H9 (cell line): ENCODE data around the gene NLN. TPM values are rescaled to one million over a fixed set of nuclear protein-coding genes. Genes with fewer than 3 reads are reported as not detected.
"Not testable (repeated sequence)": the region's sequence is repeated elsewhere in the genome, so short reads cannot be mapped to it uniquely, and the experiment has no call there.

ENCODE experiments used
- DNase-seq: peaks from one replicate; pipeline ENCODE4 v3.0.0-alpha.2; 2017
- H2AFZ ChIP-seq: one replicate; pipeline ENCODE4 v1.6.1; 2013; ENCODE audit warnings: mild to moderate bottlenecking, low read length, control low read depth, moderate library complexity
- H2AK5ac ChIP-seq: 2 replicates; pipeline ENCODE4 v1.6.1; 2013; ENCODE audit warnings: low read length, control low read depth, mixed read lengths; ENCODE audit not compliant: insufficient read length
- H2BK120ac ChIP-seq: one replicate; pipeline ENCODE4 v1.6.1; 2013; ENCODE audit warnings: low read depth, mild to moderate bottlenecking, low read length, control low read depth, inconsistent platforms; ENCODE audit not compliant: poor library complexity, severe bottlenecking
- H2BK12ac ChIP-seq: 2 replicates; pipeline ENCODE4 v1.6.1; 2013; ENCODE audit warnings: low read length, control low read depth, mixed read lengths, low read depth; ENCODE audit not compliant: insufficient read length
- H2BK15ac ChIP-seq: 2 replicates; pipeline ENCODE4 v1.6.1; 2013; ENCODE audit warnings: low read depth, low read length, control low read depth
- H2BK20ac ChIP-seq: one replicate; pipeline ENCODE4 v1.6.1; 2013; ENCODE audit warnings: low read depth, mild to moderate bottlenecking, low read length, control low read depth, inconsistent platforms; ENCODE audit not compliant: poor library complexity, severe bottlenecking
- H2BK5ac ChIP-seq: 2 replicates; pipeline ENCODE4 v1.6.1; 2013; ENCODE audit warnings: low read length, control low read depth, mixed read lengths; ENCODE audit not compliant: insufficient read length
- H3K14ac ChIP-seq: 2 replicates; pipeline ENCODE4 v1.6.1; 2013; ENCODE audit warnings: low read length, control low read depth; ENCODE audit not compliant: insufficient read depth
- H3K18ac ChIP-seq: 2 replicates; pipeline ENCODE4 v1.6.1; 2013; ENCODE audit warnings: low read depth, mild to moderate bottlenecking, mixed read lengths, low read length, control low read depth; ENCODE audit not compliant: insufficient read length
- H3K23ac ChIP-seq: 2 replicates; pipeline ENCODE4 v1.6.1; 2013; ENCODE audit warnings: low read length, control low read depth, mixed read lengths, low read depth; ENCODE audit not compliant: insufficient read length
- H3K23me2 ChIP-seq: 2 replicates; pipeline ENCODE4 v1.6.1; 2013; ENCODE audit warnings: low read depth, mild to moderate bottlenecking, mixed read lengths, low read length, control low read depth; ENCODE audit not compliant: insufficient read length, poor library complexity, severe bottlenecking
- H3K27ac ChIP-seq: 2 replicates; pipeline ENCODE4 v1.5.1; 2013; ENCODE audit warnings: low read length, control low read depth, mixed read lengths, low read depth; ENCODE audit not compliant: insufficient read length
- H3K27me3 ChIP-seq: 2 replicates; pipeline ENCODE4 v1.6.1; 2013; ENCODE audit warnings: low read length, control low read depth, inconsistent platforms; ENCODE audit not compliant: insufficient read depth
- H3K4ac ChIP-seq: 2 replicates; pipeline ENCODE4 v1.6.1; 2013; ENCODE audit warnings: low read depth, mild to moderate bottlenecking, control low read depth, inconsistent platforms, low read length, moderate library complexity
- H3K4me1 ChIP-seq: 2 replicates; pipeline ENCODE4 v1.6.1; 2013; ENCODE audit warnings: low read length, control low read depth, inconsistent platforms; ENCODE audit not compliant: insufficient read depth
- H3K4me2 ChIP-seq: 2 replicates; pipeline ENCODE4 v1.6.1; 2013; ENCODE audit warnings: low read length, control low read depth, mixed read lengths; ENCODE audit not compliant: insufficient read length, insufficient read depth
- H3K56ac ChIP-seq: 2 replicates; pipeline ENCODE4 v1.6.1; 2013; ENCODE audit warnings: low read depth, mild to moderate bottlenecking, mixed read lengths, low read length, control low read depth; ENCODE audit not compliant: insufficient read length
- H3K79me1 ChIP-seq: 2 replicates; pipeline ENCODE4 v1.6.1; 2013; ENCODE audit warnings: low read depth, mild to moderate bottlenecking, moderate library complexity, low read length, control low read depth, inconsistent platforms; ENCODE audit not compliant: insufficient read depth, poor library complexity, severe bottlenecking
- H3K79me2 ChIP-seq: 2 replicates; pipeline ENCODE4 v1.6.1; 2013; ENCODE audit warnings: low read length, control low read depth, inconsistent platforms; ENCODE audit not compliant: insufficient read depth
- H3K9ac ChIP-seq: 2 replicates; pipeline ENCODE4 v1.6.1; 2013; ENCODE audit warnings: low read length, control low read depth, mixed read lengths; ENCODE audit not compliant: insufficient read length; ENCODE audit errors: extremely low read depth
- H3K9me3 ChIP-seq: one replicate; pipeline ENCODE4 v1.6.1; 2013; ENCODE audit warnings: low read depth, low read length, inconsistent platforms; ENCODE audit not compliant: control insufficient read depth
- H3T11ph ChIP-seq: one replicate; pipeline ENCODE4 v1.6.1; 2013; ENCODE audit warnings: mild to moderate bottlenecking, low read length, control low read depth, inconsistent platforms
- H4K20me1 ChIP-seq: one replicate; pipeline ENCODE4 v1.6.1; 2013; ENCODE audit not compliant: control insufficient read depth, insufficient read length, insufficient read depth
- H4K5ac ChIP-seq: 2 replicates; pipeline ENCODE4 v1.6.1; 2013; ENCODE audit warnings: low read depth, mild to moderate bottlenecking, mixed read lengths, low read length, control low read depth; ENCODE audit not compliant: insufficient read length
- H4K8ac ChIP-seq: replicated peaks from 2 replicates; pipeline ENCODE4 v1.6.1; 2013; ENCODE audit warnings: low read length, control low read depth, mixed read lengths, low read depth; ENCODE audit not compliant: insufficient read length
- H4K91ac ChIP-seq: 2 replicates; pipeline ENCODE4 v1.6.1; 2013; ENCODE audit warnings: low read depth, mild to moderate bottlenecking, moderate library complexity, mixed read lengths, low read length, control low read depth; ENCODE audit not compliant: insufficient read length
- H3K27ac Mint-ChIP-seq, 3 experiments: 2 replicates in 2 of 3; 3 replicates in 1 of 3; pipeline ENCODE4 v1.8.0; 2020 to 2021; ENCODE audit warnings: mixed read lengths in 3 of 3, mild to moderate bottlenecking in 1 of 3, moderate library complexity in 1 of 3
- H3K27me3 Mint-ChIP-seq: 2 replicates; pipeline ENCODE4 v1.8.0; 2021; ENCODE audit warnings: low read depth, mild to moderate bottlenecking, moderate library complexity, mixed read lengths
- H3K36me3 Mint-ChIP-seq, 3 experiments: 2 replicates in 2 of 3; 3 replicates in 1 of 3; pipeline ENCODE4 v1.8.0; 2020 to 2021; ENCODE audit warnings: low read depth in 3 of 3, mixed read lengths in 3 of 3; ENCODE audit not compliant: insufficient read depth in 1 of 3
- H3K4me1 Mint-ChIP-seq, 2 experiments: 2 replicates each; pipeline ENCODE4 v1.8.0; 2020; ENCODE audit warnings: mixed read lengths in 2 of 2
- H3K4me3 Mint-ChIP-seq, 2 experiments: 2 replicates in 1 of 2; 3 replicates in 1 of 2; pipeline ENCODE4 v1.8.0; 2020 to 2021; ENCODE audit warnings: mild to moderate bottlenecking in 2 of 2, mixed read lengths in 2 of 2, moderate library complexity in 1 of 2
- H3K9me3 Mint-ChIP-seq, 2 experiments: 2 replicates in 1 of 2; 3 replicates in 1 of 2; pipeline ENCODE4 v1.8.0; 2020; ENCODE audit warnings: mild to moderate bottlenecking in 2 of 2, mixed read lengths in 2 of 2, moderate library complexity in 1 of 2
- WGBS: extraction: QIAGEN DNeasy Blood & Tissue Kit; methylation state at CpG from one replicate; pipeline ENCODE4 v1.1.7; 2013; ENCODE audit warnings: missing lambda C conversion rate, low lambda C conversion rate, mixed read lengths; ENCODE audit not compliant: insufficient read length; ENCODE audit errors: extremely low coverage; 5-methylcytosine and 5-hydroxymethylcytosine counted together
- total RNA-seq: library from RNA; stranded (reverse); gene quantifications from 2 replicates; pipeline ENCODE4 v1.2.1, GENCODE V29; 2021
- TF ChIP-seq, protein P1 (sequence below): fragments of 200-600 bp; sonication (generic); conservative IDR thresholded peaks from 3 replicates; pipeline ENCODE4 v1.8.0; 2021; ENCODE audit warnings: antibody characterized with exemption, mild to moderate bottlenecking

The NLN gene
- total RNA-seq, 1 experiment from 2014 or later = 137 TPM

DNA sequence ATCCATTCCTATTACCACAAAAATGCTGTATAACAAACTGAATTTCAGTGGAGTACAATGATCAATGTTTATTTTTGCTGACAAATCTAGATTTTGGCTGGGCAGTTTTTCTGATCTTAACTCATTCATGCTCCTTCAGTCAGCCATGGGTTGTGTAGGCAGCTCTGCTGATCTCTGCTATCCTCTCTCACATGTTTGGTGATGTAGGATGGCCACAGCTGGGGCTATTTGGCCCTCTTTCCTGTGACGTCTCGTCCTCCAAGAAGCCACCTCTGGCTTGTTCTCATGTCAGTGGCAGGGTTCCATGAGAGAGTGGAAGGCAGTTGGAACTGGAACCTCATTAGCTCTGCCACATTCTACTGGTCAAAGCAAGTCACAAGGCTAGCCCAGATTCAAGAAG, 8.9 kb downstream of the NLN start:
- no peak for DNase-seq
- no peak overlapping the region for H3K18ac ChIP-seq
- H3K79me2 ChIP-seq = peaks cover 32% of the 10 kb centered on the region; the same call in 1 of the 2 replicates
- H2BK5ac ChIP-seq = no peak overlapping the region
- no peaks in the 10 kb centered on the region for H3K27me3 ChIP-seq
- no peak overlapping the region for H3K9ac ChIP-seq
- no peaks in the 10 kb centered on the region for H3K9me3 Mint-ChIP-seq
- no peak overlapping the region for H2BK20ac ChIP-seq
- peak overlapping the region in 2 of 3 experiments; percentile 75 to 88; a peak in 4 of 7 replicates for H3K27ac Mint-ChIP-seq
- no peak overlapping the region for H3T11ph ChIP-seq
- H2BK12ac ChIP-seq = no peak overlapping the region
- H4K8ac ChIP-seq = no peak overlapping the region
- no peak overlapping the region for H3K4ac ChIP-seq
- peaks cover 16% of the 10 kb centered on the region for H3K79me1 ChIP-seq
- no peaks in the 10 kb centered on the region for H3K23me2 ChIP-seq
- peaks cover 25 to 34% of the 10 kb centered on the region in 2 experiments for H3K4me1 Mint-ChIP-seq
- H3K9me3 ChIP-seq = no peaks in the 10 kb centered on the region
- H2BK15ac ChIP-seq = no peak overlapping the region
- no peak overlapping the region for H3K4me2 ChIP-seq
- H3K27ac ChIP-seq = no peak overlapping the region
- TF ChIP-seq, protein P1, sequence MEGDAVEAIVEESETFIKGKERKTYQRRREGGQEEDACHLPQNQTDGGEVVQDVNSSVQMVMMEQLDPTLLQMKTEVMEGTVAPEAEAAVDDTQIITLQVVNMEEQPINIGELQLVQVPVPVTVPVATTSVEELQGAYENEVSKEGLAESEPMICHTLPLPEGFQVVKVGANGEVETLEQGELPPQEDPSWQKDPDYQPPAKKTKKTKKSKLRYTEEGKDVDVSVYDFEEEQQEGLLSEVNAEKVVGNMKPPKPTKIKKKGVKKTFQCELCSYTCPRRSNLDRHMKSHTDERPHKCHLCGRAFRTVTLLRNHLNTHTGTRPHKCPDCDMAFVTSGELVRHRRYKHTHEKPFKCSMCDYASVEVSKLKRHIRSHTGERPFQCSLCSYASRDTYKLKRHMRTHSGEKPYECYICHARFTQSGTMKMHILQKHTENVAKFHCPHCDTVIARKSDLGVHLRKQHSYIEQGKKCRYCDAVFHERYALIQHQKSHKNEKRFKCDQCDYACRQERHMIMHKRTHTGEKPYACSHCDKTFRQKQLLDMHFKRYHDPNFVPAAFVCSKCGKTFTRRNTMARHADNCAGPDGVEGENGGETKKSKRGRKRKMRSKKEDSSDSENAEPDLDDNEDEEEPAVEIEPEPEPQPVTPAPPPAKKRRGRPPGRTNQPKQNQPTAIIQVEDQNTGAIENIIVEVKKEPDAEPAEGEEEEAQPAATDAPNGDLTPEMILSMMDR = no peak
- no peak overlapping the region for H3K14ac ChIP-seq
- H3K27me3 Mint-ChIP-seq = no peaks in the 10 kb centered on the region; the same call in 1 of the 2 replicates
- H3K4me3 Mint-ChIP-seq = no peak overlapping the region
- no peak overlapping the region for H3K23ac ChIP-seq
- no peaks in the 10 kb centered on the region; the same call in 1 of the 2 replicates for H3K4me1 ChIP-seq
- no peak overlapping the region for H3K56ac ChIP-seq
- H2BK120ac ChIP-seq = no peak overlapping the region
- H4K20me1 ChIP-seq = no peaks in the 10 kb centered on the region
- no peak overlapping the region for H4K91ac ChIP-seq
- no peak overlapping the region for H2AFZ ChIP-seq
- H4K5ac ChIP-seq = no peak overlapping the region
- WGBS = no CpG with 5 or more reads among the region's 2 CpGs
- no peak overlapping the region for H2AK5ac ChIP-seq
- H3K36me3 Mint-ChIP-seq = peaks cover 8 to 16% (median 10%) of the 10 kb centered on the region in 3 experiments; a peak in 4 of 7 replicates

DNA sequence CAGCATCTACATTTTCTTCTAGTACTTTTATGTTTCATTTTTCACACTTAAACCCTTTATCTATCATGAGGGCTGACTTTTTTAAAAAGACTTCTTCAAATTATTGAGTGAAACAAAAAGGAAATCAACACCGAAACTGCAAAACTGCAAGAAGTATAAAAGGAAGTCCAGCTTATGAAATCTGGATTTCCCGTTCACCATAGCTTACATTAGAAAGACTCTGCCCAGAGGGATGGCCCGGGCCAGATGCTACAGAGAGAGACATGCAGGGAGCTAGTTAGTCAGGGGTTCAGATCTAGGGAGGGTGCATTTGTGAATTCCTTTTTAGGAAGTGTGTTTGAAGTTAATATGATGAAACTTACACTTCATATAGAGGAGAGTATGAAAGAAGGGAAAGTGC, 10.0 kb downstream of the NLN start:
- H3K4me1 ChIP-seq, H3K27me3 Mint-ChIP-seq, H3K4ac ChIP-seq, H3K27ac ChIP-seq, H3K23ac ChIP-seq, H3K23me2 ChIP-seq, H3K4me2 ChIP-seq, H2BK20ac ChIP-seq, H3K56ac ChIP-seq, H2BK12ac ChIP-seq, H2BK5ac ChIP-seq, H3T11ph ChIP-seq, H3K9me3 Mint-ChIP-seq, DNase-seq, H3K14ac ChIP-seq, H3K9ac ChIP-seq, H2BK120ac ChIP-seq, H3K27me3 ChIP-seq, H3K9me3 ChIP-seq, H2BK15ac ChIP-seq, H2AK5ac ChIP-seq, H4K20me1 ChIP-seq, H3K18ac ChIP-seq, H4K91ac ChIP-seq, H4K8ac ChIP-seq, H3K4me3 Mint-ChIP-seq, H2AFZ ChIP-seq, H4K5ac ChIP-seq: not testable (repeated sequence)
- Histone ChIP-seq H3K79me1 (peaks cover 15% of the 10 kb centered on the region), H3K79me2 (peaks cover 28% of the 10 kb centered on the region; the same call in 1 of the 2 replicates)
- peak overlapping the region in 2 of 3 experiments; percentile 0 to 54; a peak in 1 of 7 replicates for H3K27ac Mint-ChIP-seq
- H3K36me3 Mint-ChIP-seq = peaks cover 8 to 16% (median 10%) of the 10 kb centered on the region in 3 experiments; a peak in 4 of 7 replicates
- WGBS = no CpG with 5 or more reads among the region's 3 CpGs
- peaks cover 25 to 26% of the 10 kb centered on the region in 2 experiments for H3K4me1 Mint-ChIP-seq
